Lower leg skin (tissue), 3 donors: ENCODE results near the gene RILPL2.

Experiments used
- POLR2A ChIP-seq, 2 donors: fragments of 450-650 bp; IDR thresholded peaks; one replicate each; pipeline ENCODE4 v1.6.1; 2016 to 2017; ENCODE audit warnings: antibody characterized with exemption in 2 of 2, mild to moderate bottlenecking in 1 of 2, moderate library complexity in 1 of 2
- TF ChIP-seq, protein P1 (sequence below), 3 donors: fragments of 450-650 bp; IDR thresholded peaks; one replicate each; pipeline ENCODE4 v1.5.1; 2016; ENCODE audit warnings: antibody characterized with exemption in 3 of 3, mild to moderate bottlenecking in 3 of 3, moderate library complexity in 2 of 3

DNA sequence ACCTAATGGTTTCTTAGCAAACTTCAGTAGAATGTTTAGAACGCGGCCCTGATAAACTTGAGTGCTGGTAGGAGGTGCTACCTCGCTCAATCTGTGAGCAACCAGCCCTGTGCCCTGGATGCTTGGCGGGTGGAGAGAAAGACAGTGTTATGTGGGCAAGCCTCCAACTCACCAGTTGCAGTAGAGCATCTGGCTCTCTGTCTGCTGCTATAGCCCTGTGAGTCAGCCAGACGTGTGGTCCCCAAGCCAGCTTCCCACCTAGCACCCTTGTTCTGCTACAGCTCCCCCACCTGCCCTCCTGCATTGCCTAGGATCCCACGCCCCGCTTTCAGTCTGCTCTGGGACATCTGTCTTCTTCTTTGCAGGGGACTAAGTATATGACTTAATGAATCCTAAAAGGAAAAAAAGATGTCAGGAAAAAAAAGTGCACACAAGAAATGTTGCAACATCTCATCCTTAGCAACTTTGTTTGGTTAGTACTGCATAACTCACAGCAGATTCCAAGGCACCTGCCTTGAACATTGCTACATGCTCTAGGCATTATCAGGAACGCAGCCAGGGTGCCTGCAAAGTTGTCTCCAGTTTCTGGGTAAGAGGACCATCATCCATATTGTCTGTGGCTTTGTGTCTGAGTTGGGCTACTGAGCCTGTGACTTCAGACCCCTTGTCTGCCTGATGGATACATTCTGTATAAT is 35.0 kb upstream of the RILPL2 start:
- TF ChIP-seq, protein P1, sequence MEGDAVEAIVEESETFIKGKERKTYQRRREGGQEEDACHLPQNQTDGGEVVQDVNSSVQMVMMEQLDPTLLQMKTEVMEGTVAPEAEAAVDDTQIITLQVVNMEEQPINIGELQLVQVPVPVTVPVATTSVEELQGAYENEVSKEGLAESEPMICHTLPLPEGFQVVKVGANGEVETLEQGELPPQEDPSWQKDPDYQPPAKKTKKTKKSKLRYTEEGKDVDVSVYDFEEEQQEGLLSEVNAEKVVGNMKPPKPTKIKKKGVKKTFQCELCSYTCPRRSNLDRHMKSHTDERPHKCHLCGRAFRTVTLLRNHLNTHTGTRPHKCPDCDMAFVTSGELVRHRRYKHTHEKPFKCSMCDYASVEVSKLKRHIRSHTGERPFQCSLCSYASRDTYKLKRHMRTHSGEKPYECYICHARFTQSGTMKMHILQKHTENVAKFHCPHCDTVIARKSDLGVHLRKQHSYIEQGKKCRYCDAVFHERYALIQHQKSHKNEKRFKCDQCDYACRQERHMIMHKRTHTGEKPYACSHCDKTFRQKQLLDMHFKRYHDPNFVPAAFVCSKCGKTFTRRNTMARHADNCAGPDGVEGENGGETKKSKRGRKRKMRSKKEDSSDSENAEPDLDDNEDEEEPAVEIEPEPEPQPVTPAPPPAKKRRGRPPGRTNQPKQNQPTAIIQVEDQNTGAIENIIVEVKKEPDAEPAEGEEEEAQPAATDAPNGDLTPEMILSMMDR (IDR thresholded peaks at IDR 0.05), result no peak
- TF ChIP-seq POLR2A (IDR thresholded peaks at IDR 0.05), result no peak
